Choroid plexus epithelial cell (primary cell): ENCODE data around the gene CFAP77.
A peak's percentile ranks its signal among the peaks of the same experiment; 100 is the strongest.

ENCODE experiments used
- DNase-seq: peaks from one replicate; pipeline ENCODE4 v3.0.0-alpha.2; 2010; ENCODE audit warnings: low read depth
- H3K4me3 ChIP-seq: 2 replicates; pipeline ENCODE4 v1.5.1; 2011; ENCODE audit warnings: low read depth, mild to moderate bottlenecking, control low read depth, low read length, moderate library complexity
- CTCF ChIP-seq: conservative IDR thresholded peaks from 2 replicates; pipeline ENCODE4 v1.5.1; 2011; ENCODE audit warnings: low read depth, mild to moderate bottlenecking, control low read depth, inconsistent platforms, low read length, moderate library complexity

Gene CFAP77

GRCh38 chr9:132572921-132573320, 162.9 kb downstream of the CFAP77 start:
- DNase-seq: no peak
- TF ChIP-seq CTCF: no peak

GRCh38 chr9:132575005-132575609, 165.1 kb downstream of the CFAP77 start:
- DNase-seq: peak; percentile 83
- TF ChIP-seq CTCF: peak; percentile 91

More at GRCh38 chr9:132572921-132573320, 162.9 kb downstream of the CFAP77 start:
- no peak overlapping the region for H3K4me3 ChIP-seq

GRCh38 chr9:132575811-132576210, 165.8 kb downstream of the CFAP77 start:
- no peak for DNase-seq
- TF ChIP-seq CTCF: no peak
- H3K4me3 ChIP-seq: no peak overlapping the region

More at GRCh38 chr9:132575005-132575609, 165.1 kb downstream of the CFAP77 start:
- H3K4me3 ChIP-seq: no peak overlapping the region

GRCh38 chr9:132577119-132577518, 167.1 kb downstream of the CFAP77 start:
- no peak for TF ChIP-seq CTCF
- DNase-seq: no peak

GRCh38 chr9:132578367-132578932, 168.4 kb downstream of the CFAP77 start:
- H3K4me3 ChIP-seq: no peak overlapping the region
- DNase-seq: no peak
- TF ChIP-seq CTCF: no peak

More at GRCh38 chr9:132577119-132577518, 167.1 kb downstream of the CFAP77 start:
- no peak overlapping the region for H3K4me3 ChIP-seq

- no peak overlapping the region for H3K4me3 ChIP-seq
- no peak for DNase-seq
- no peak for TF ChIP-seq CTCF
Observed at GRCh38 chr9:132579427-132579798, 169.4 kb downstream of the CFAP77 start.

- DNase-seq: no peak
- TF ChIP-seq CTCF: no peak
- no peak within 1 kb of the TSS for H3K4me3 ChIP-seq
Observed at GRCh38 chr9:132582276-132582785, 172.3 kb downstream of the CFAP77 start, which contains the start of gene BARHL1. Gene BARHL1, plus strand, starts transcription at chr9:132582606. Its CDS starts 192 bp downstream, at chr9:132582798.
